ENCODE data around the gene GPR65.

- TF ChIP-seq CTCF (IDR thresholded peaks at IDR 0.05) = no peak
- no peak for TF ChIP-seq POLR2A (IDR thresholded peaks at IDR 0.05)
Observed at GRCh38 chr14:87966816-87967215, 38.1 kb upstream of the GPR65 start.

Data from tibial nerve (tissue), 3 donors.